ENCODE data around the gene SEMA4C.

Gene SEMA4C

GRCh38 chr2:96819128-96819875, 50.6 kb downstream of the SEMA4C start:
- no peak for DNase-seq

- DNase-seq: no peak
These were observed 52.0 kb downstream of the SEMA4C start for GRCh38 chr2:96817882-96818281.

- no peak for DNase-seq
These were observed 52.8 kb downstream of the SEMA4C start for GRCh38 chr2:96816836-96817702.

GRCh38 chr2:96816127-96816835, 53.6 kb downstream of the SEMA4C start, which contains the start of gene CNNM3:
Gene CNNM3, plus strand, starts transcription at chr2:96816268. Its CDS starts 10 bp downstream, at chr2:96816278.
- DNase-seq: peak; percentile 96

GRCh38 chr2:96815326-96816126, 54.4 kb downstream of the SEMA4C start:
- no peak for DNase-seq

- DNase-seq: no peak
These were observed 56.2 kb downstream of the SEMA4C start for GRCh38 chr2:96813656-96814055.

GRCh38 chr2:96811917-96812316, 58.0 kb downstream of the SEMA4C start:
- no peak for DNase-seq

- no peak for DNase-seq
These were observed 59.1 kb downstream of the SEMA4C start for GRCh38 chr2:96810783-96811192.

GRCh38 chr2:96809951-96810782, 59.7 kb downstream of the SEMA4C start:
- no peak for DNase-seq
